H1 (cell line): Measurements from ENCODE around the gene SH3BP5. TPM values are rescaled to one million over a fixed set of nuclear protein-coding genes. Genes with fewer than 3 reads are reported as not detected.

Source experiments
- CTCF ChIA-PET: fragments of 300-600 bp; sonication (Branson Sonifier 250); formaldehyde crosslinking; loops from one replicate; lab custom pipeline; 2021; ENCODE audit not compliant: partially characterized antibody; lab: Charles Lee
- POLR2A ChIA-PET: fragments of 300-600 bp; sonication (Branson Sonifier 250); formaldehyde crosslinking; loops from one replicate; lab custom pipeline; 2021; ENCODE audit warnings: inconsistent platforms; ENCODE audit not compliant: partially characterized antibody; lab: Charles Lee
- DNase-seq, 2 experiments: peaks; one replicate each; pipeline versions ENCODE4 v3.0.0 to v3.0.0-alpha.2; 2010 to 2022; ENCODE audit warnings: low spot score in 2 of 2, low read depth in 1 of 2, mixed read lengths in 1 of 2
- FAIRE-seq: peaks from 2 replicates; lab custom pipeline; 2011; peaks lifted over from hg19 to GRCh38; lab: Jason Lieb, UNC
- H2AFZ ChIP-seq: 2 replicates; pipeline ENCODE4 v1.8.1; 2012; ENCODE audit warnings: low read length, inconsistent platforms
- H2AK5ac ChIP-seq: 2 replicates; pipeline ENCODE4 v1.6.1; 2013; ENCODE audit warnings: low read depth, low read length
- H2BK120ac ChIP-seq: replicated peaks from 2 replicates; pipeline ENCODE3; 2013; ENCODE audit warnings: low read depth, low read length, inconsistent platforms
- H2BK12ac ChIP-seq: 2 replicates; pipeline ENCODE4 v1.6.1; 2013; ENCODE audit warnings: low read depth, low read length
- H2BK15ac ChIP-seq: 2 replicates; pipeline ENCODE4 v1.6.1; 2013; ENCODE audit warnings: low read length
- H2BK20ac ChIP-seq: 2 replicates; pipeline ENCODE4 v1.6.1; 2013; ENCODE audit warnings: low read length
- H2BK5ac ChIP-seq: 2 replicates; pipeline ENCODE4 v1.6.1; 2013; ENCODE audit warnings: low read depth, low read length
- H3K14ac ChIP-seq: 2 replicates; pipeline ENCODE4 v1.6.1; 2013; ENCODE audit warnings: inconsistent platforms; ENCODE audit not compliant: insufficient read length
- H3K18ac ChIP-seq: 2 replicates; pipeline ENCODE4 v1.6.1; 2013; ENCODE audit warnings: low read length; ENCODE audit errors: extremely low read depth
- H3K23ac ChIP-seq: 2 replicates; pipeline ENCODE4 v1.6.1; 2013; ENCODE audit warnings: inconsistent platforms; ENCODE audit not compliant: insufficient read length
- H3K23me2 ChIP-seq: 2 replicates; pipeline ENCODE4 v1.6.1; 2013; ENCODE audit warnings: low read depth, low read length
- H3K27ac ChIP-seq: 2 replicates; pipeline ENCODE4 v1.6.1; 2011; ENCODE audit warnings: low read depth, low read length, inconsistent platforms
- H3K27me3 ChIP-seq, 4 experiments: replicated peaks in 1 of 4; 1 replicate in 1 of 4; 2 replicates in 3 of 4; pipeline versions ENCODE4 v1.6.1 to v1.8.1; 2011 to 2013; ENCODE audit warnings: low read length in 3 of 4, mild to moderate bottlenecking in 3 of 4, inconsistent platforms in 2 of 4, mixed read lengths in 2 of 4, moderate library complexity in 1 of 4; ENCODE audit not compliant: control insufficient read depth in 3 of 4, insufficient read depth in 3 of 4; ENCODE audit errors: extremely low read depth in 1 of 4
- H3K36me3 ChIP-seq, 4 experiments: 2 replicates each; pipeline versions ENCODE4 v1.6.1 to v1.8.1; 2011 to 2013; ENCODE audit warnings: mild to moderate bottlenecking in 4 of 4, low read length in 3 of 4, moderate library complexity in 2 of 4, control low read depth in 1 of 4, inconsistent platforms in 1 of 4; ENCODE audit not compliant: insufficient read depth in 4 of 4, control insufficient read depth in 2 of 4
- H3K4ac ChIP-seq: replicated peaks from 2 replicates; pipeline ENCODE3; 2013; ENCODE audit warnings: low read length, low read depth, mixed read lengths, inconsistent platforms; ENCODE audit not compliant: insufficient read length
- H3K4me1 ChIP-seq, 4 experiments: replicated peaks in 1 of 4; 1 replicate in 1 of 4; 2 replicates in 3 of 4; pipeline versions ENCODE4 v1.6.1 to v1.8.1; 2011 to 2013; ENCODE audit warnings: low read length in 3 of 4, inconsistent platforms in 2 of 4, mixed read lengths in 1 of 4; ENCODE audit not compliant: insufficient read depth in 4 of 4, control insufficient read depth in 3 of 4
- H3K4me2 ChIP-seq, 2 experiments: 2 replicates each; pipeline versions ENCODE4 v1.6.1 to v1.8.1; 2011 to 2013; ENCODE audit warnings: low read depth in 2 of 2, low read length in 2 of 2, control low read depth in 1 of 2, inconsistent platforms in 1 of 2, mild to moderate bottlenecking in 1 of 2; ENCODE audit not compliant: insufficient read depth in 1 of 2
- H3K4me3 ChIP-seq, 4 experiments: fragments of 200-600, 300-600 bp in 1 of 4; sonication (generic), shearing (Covaris generic), sonication (Bioruptor Twin) in 1 of 4; 2 replicates each; pipeline versions ENCODE4 v1.5.1 to v1.8.1; 2011 to 2016; ENCODE audit warnings: low read length in 4 of 4, low read depth in 3 of 4, control low read depth in 2 of 4, inconsistent platforms in 2 of 4, mild to moderate bottlenecking in 2 of 4, mixed read lengths in 1 of 4, moderate library complexity in 1 of 4; ENCODE audit not compliant: insufficient read depth in 2 of 4; ENCODE audit errors: extremely low read depth in 1 of 4
- H3K56ac ChIP-seq: replicated peaks from 2 replicates; pipeline ENCODE3; 2013; ENCODE audit warnings: low read depth, mild to moderate bottlenecking, mixed read lengths, low read length, inconsistent platforms; ENCODE audit not compliant: insufficient read length
- H3K79me1 ChIP-seq: 2 replicates; pipeline ENCODE4 v1.6.1; 2013; ENCODE audit warnings: low read depth, low read length, control low read depth
- H3K79me2 ChIP-seq, 2 experiments: 2 replicates each; pipeline versions ENCODE4 v1.6.1 to v1.8.1; 2012 to 2013; ENCODE audit warnings: low read length in 2 of 2, mild to moderate bottlenecking in 2 of 2, inconsistent platforms in 1 of 2; ENCODE audit not compliant: insufficient read depth in 2 of 2, control insufficient read depth in 1 of 2
- H3K9ac ChIP-seq, 4 experiments: replicated peaks in 1 of 4; 1 replicate in 1 of 4; 2 replicates in 3 of 4; pipeline versions ENCODE4 v1.6.1 to v1.8.1; 2011 to 2013; ENCODE audit warnings: low read depth in 3 of 4, low read length in 3 of 4, control low read depth in 2 of 4, mild to moderate bottlenecking in 2 of 4, moderate library complexity in 2 of 4, inconsistent platforms in 1 of 4; ENCODE audit errors: extremely low read depth in 1 of 4
- H3K9me3 ChIP-seq, 2 experiments: 2 replicates each; pipeline versions ENCODE4 v1.6.1 to v1.8.1; 2012 to 2013; ENCODE audit warnings: mild to moderate bottlenecking in 2 of 2, moderate library complexity in 2 of 2, control low read depth in 1 of 2, inconsistent platforms in 1 of 2, low read depth in 1 of 2, low read length in 1 of 2, mixed read lengths in 1 of 2; ENCODE audit not compliant: insufficient read depth in 2 of 2
- H4K20me1 ChIP-seq, 2 experiments: replicated peaks in 1 of 2; 2 replicates each; pipeline versions ENCODE3 to v1.8.1; 2011 to 2013; ENCODE audit warnings: inconsistent platforms in 2 of 2, low read length in 2 of 2, mild to moderate bottlenecking in 1 of 2; ENCODE audit not compliant: insufficient read depth in 2 of 2, control insufficient read depth in 1 of 2
- H4K5ac ChIP-seq: 2 replicates; pipeline ENCODE4 v1.6.1; 2013; ENCODE audit warnings: low read length, low read depth, mixed read lengths, inconsistent platforms; ENCODE audit not compliant: insufficient read length
- H4K8ac ChIP-seq: 2 replicates; pipeline ENCODE4 v1.8.0; 2013; ENCODE audit warnings: mild to moderate bottlenecking, moderate library complexity, low read length, inconsistent platforms; ENCODE audit not compliant: insufficient read depth; ENCODE audit errors: extremely low read depth
- H4K91ac ChIP-seq: replicated peaks from 2 replicates; pipeline ENCODE3; 2013; ENCODE audit warnings: low read length, mixed read lengths, inconsistent platforms; ENCODE audit not compliant: insufficient read length
- BCL11A ChIP-seq, 2 experiments: IDR thresholded peaks; one replicate each; pipeline ENCODE4 v1.6.1; 2011; ENCODE audit warnings: low read depth in 2 of 2, low read length in 2 of 2, mild to moderate bottlenecking in 2 of 2
- CBX5 ChIP-seq: fragments of 300-800, 300-1000 bp; sonication (generic); IDR thresholded peaks from 2 replicates; pipeline ENCODE4 v1.7.1; 2016; ENCODE audit warnings: antibody characterized with exemption, low read length, low read depth
- CEBPB ChIP-seq: IDR thresholded peaks from 2 replicates; pipeline ENCODE4 v1.6.1; 2012; ENCODE audit warnings: low read depth, low read length
- CHD2 ChIP-seq: IDR thresholded peaks from 2 replicates; pipeline ENCODE4 v1.6.1; 2012; ENCODE audit warnings: low read length, improper control_type of control experiment
- CTCF ChIP-seq, 3 experiments: IDR thresholded peaks; 1 replicate in 2 of 3; 2 replicates in 1 of 3; pipeline versions ENCODE4 v1.5.1 to v1.6.1; 2011; ENCODE audit warnings: low read length in 3 of 3, mild to moderate bottlenecking in 3 of 3, inconsistent platforms in 2 of 3, low read depth in 1 of 3, moderate library complexity in 1 of 3; ENCODE audit not compliant: insufficient read depth in 1 of 3; ENCODE audit errors: control extremely low read depth in 1 of 3
- EZH2 ChIP-seq: fragments of 200-600 bp; sonication (generic); IDR thresholded peaks from 2 replicates; pipeline ENCODE4 v1.7.1; 2012; ENCODE audit warnings: low read depth, mild to moderate bottlenecking, moderate library complexity, low read length, inconsistent platforms; ENCODE audit not compliant: severe bottlenecking
- HDAC6 ChIP-seq: IDR thresholded peaks from one replicate; pipeline ENCODE4 v1.7.1; 2012; ENCODE audit warnings: low read depth, mild to moderate bottlenecking, inconsistent platforms, low read length, moderate library complexity
- POLR2A ChIP-seq, 2 experiments: IDR thresholded peaks; 1 replicate in 1 of 2; 2 replicates in 1 of 2; pipeline ENCODE4 v1.6.1; 2011; ENCODE audit warnings: low read depth in 2 of 2, low read length in 2 of 2, mild to moderate bottlenecking in 2 of 2; ENCODE audit errors: control extremely low read depth in 1 of 2
- SIX5 ChIP-seq: IDR thresholded peaks from 2 replicates; pipeline ENCODE4 v1.6.1; 2011; ENCODE audit warnings: mild to moderate bottlenecking, low read depth, low read length
- WGBS, 2 experiments: shearing (Covaris generic) in 1 of 2; methylation state at CpG; one replicate each; pipeline versions ENCODE4 v1.1.6 to v1.1.7; 2013 to 2015; ENCODE audit warnings: low lambda C conversion rate in 2 of 2, mixed read lengths in 2 of 2, inconsistent platforms in 1 of 2, low coverage in 1 of 2, missing lambda C conversion rate in 1 of 2; ENCODE audit not compliant: insufficient replicate concordance in 2 of 2, insufficient coverage in 1 of 2, insufficient read length in 1 of 2; ENCODE audit errors: extremely low coverage in 1 of 2, missing lambda C conversion rate in 1 of 2; 5-methylcytosine and 5-hydroxymethylcytosine counted together
- polyA plus RNA-seq, 7 experiments: library from polyadenylated mRNA; depleted of rRNA in 3 of 7; stranded (reverse) in 5 of 7; unstranded in 2 of 7; fragments of >200 nt in 5 of 7; fragments of 200-250 nt in 2 of 7; gene quantifications; 1 replicate in 5 of 7; 2 replicates in 1 of 7; 4 replicates in 1 of 7; pipeline versions ENCODE4 v1.2.1 to v1.2.3, GENCODE V29; 2011 to 2013; ENCODE audit warnings: missing spikeins in 2 of 7, mixed read lengths in 2 of 7
- total RNA-seq: library from RNA; stranded (reverse); fragmentation: NEBNext Ultra II Directional; extraction: Animal tissue kit (Norgen Biotek cat#: 25700); gene quantifications from 2 replicates; pipeline ENCODE4 v1.2.1, GENCODE V29; 2021

Gene SH3BP5
- total and polyA plus RNA-seq, 2 of the 8 experiments (the other 6 are each of a cell fraction or from before 2014, with no cell fraction given): 7.1 to 9.7 TPM

- Histone ChIP-seq H3K9ac (no peak overlapping the region), H3K27me3 (no peaks in the 10 kb centered on the region), H4K5ac (no peak overlapping the region), H2AK5ac (no peak overlapping the region), H4K20me1 (no peaks in the 10 kb centered on the region), H3K23ac (no peak overlapping the region), H3K4me3 (no peak overlapping the region), H3K36me3 (no peaks in the 10 kb centered on the region), H3K4me2 (no peak overlapping the region), H3K4ac (no peak overlapping the region), H3K56ac (no peak overlapping the region), H3K79me2 (no peaks in the 10 kb centered on the region; a peak in 1 of 4 replicates), H2BK5ac (no peak overlapping the region), H2BK20ac (no peak overlapping the region), H3K4me1 (peaks cover 2 to 10% (median 6%) of the 10 kb centered on the region in 4 experiments; a peak in 4 of 7 replicates), H3K9me3 (no peaks in the 10 kb centered on the region), H3K27ac (no peak overlapping the region), H2BK15ac (no peak overlapping the region), H3K79me1 (no peaks in the 10 kb centered on the region), H3K18ac (no peak overlapping the region), H2BK120ac (no peak overlapping the region), H3K14ac (no peak overlapping the region), H3K23me2 (no peaks in the 10 kb centered on the region), H4K91ac (no peak overlapping the region), H2AFZ (no peak overlapping the region), H2BK12ac (no peak overlapping the region), H4K8ac (no peak overlapping the region)
- TF ChIP-seq EZH2 (no peak), SIX5 (no peak), CHD2 (no peak), POLR2A (IDR thresholded peaks at IDR 0.05; ENCODE audit: control extremely low read depth in 1 of 2, low read depth in 2 of 2, low read length in 2 of 2) (no peak), BCL11A (IDR thresholded peaks at IDR 0.05; ENCODE audit: low read depth in 2 of 2, low read length in 2 of 2) (no peak), CBX5 (no peak), CTCF (IDR thresholded peaks at IDR 0.05; ENCODE audit: control extremely low read depth in 1 of 3, insufficient read depth in 1 of 3, low read depth in 1 of 3, low read length in 3 of 3) (no peak), CEBPB (no peak), HDAC6 (no peak)
- POLR2A ChIA-PET: interaction anchor here (0.6 to 1.2 kb wide), 2 partner anchors 11 kb away, joined by 3 read pairs; no protein-coding TSS in a partner anchor
- CTCF ChIA-PET: interaction anchor here (0.7 to 2.0 kb wide), 7 partner anchors 8 to 41 kb away, joined by 3 to 6 read pairs (median 3); no protein-coding TSS in a partner anchor
- WGBS, 2 experiments: 81% methylated on average over 6 of the region's 6 CpGs; no CpG with 5 or more reads in 1 of the 2 experiments
- no peak for DNase-seq
- no peak for FAIRE-seq
Observed at GRCh38 chr3:15309662-15310335, 22.6 kb downstream of the SH3BP5 start.
